ENCODE measurements around the gene SPATS2.

- TF ChIP-seq CTCF (IDR thresholded peaks at IDR 0.05; ENCODE audit: low read length) (no peak), EZH2 (IDR thresholded peaks at IDR 0.05; ENCODE audit: borderline replicate concordance, low read length) (no peak)
Observed at GRCh38 chr12:49451468-49452259, 84.4 kb downstream of the SPATS2 start.

All from OCI-LY1 (cell line).